DND-41 (cell line): ENCODE measurements around the gene REP15.

ENCODE experiments used
- ATAC-seq: fragments of 200-7000 bp; cut with Tn5 transposase; 3 replicates; pipeline ENCODE4 v1.9.1; 2021; ENCODE audit warnings: low read depth; ENCODE audit not compliant: insufficient read depth
- DNase-seq: peaks from one replicate; pipeline ENCODE4 v3.0.0-alpha.2; 2020
- H2AFZ ChIP-seq: 2 replicates; pipeline ENCODE4 v1.6.0; 2012; ENCODE audit warnings: low read depth, low read length
- H3K27ac ChIP-seq: 2 replicates; pipeline ENCODE4 v1.5.1; 2012; ENCODE audit warnings: low read length, inconsistent platforms
- H3K27me3 ChIP-seq: fragments of 200-600 bp; sonication (generic); 2 replicates; pipeline ENCODE4 v1.6.0; 2012; ENCODE audit warnings: low read length, mild to moderate bottlenecking, inconsistent platforms; ENCODE audit not compliant: insufficient read depth, poor library complexity
- H3K36me3 ChIP-seq: 2 replicates; pipeline ENCODE4 v1.5.1; 2012; ENCODE audit warnings: low read length, inconsistent platforms; ENCODE audit not compliant: insufficient read depth
- H3K4me1 ChIP-seq: 2 replicates; pipeline ENCODE4 v1.5.1; 2012; ENCODE audit warnings: mild to moderate bottlenecking, low read length; ENCODE audit not compliant: insufficient read depth
- H3K4me2 ChIP-seq: 2 replicates; pipeline ENCODE4 v1.6.0; 2012; ENCODE audit warnings: mild to moderate bottlenecking, moderate library complexity, low read length, inconsistent platforms; ENCODE audit not compliant: insufficient read depth
- H3K4me3 ChIP-seq, 2 experiments: fragments of 200-600 bp in 1 of 2; shearing (Covaris generic) in 1 of 2; 2 replicates each; pipeline ENCODE4 v1.5.1; 2012 to 2016; ENCODE audit warnings: inconsistent platforms in 2 of 2, low read length in 2 of 2, mild to moderate bottlenecking in 2 of 2, low read depth in 1 of 2, moderate library complexity in 1 of 2
- H3K79me2 ChIP-seq: 2 replicates; pipeline ENCODE4 v1.6.0; 2012; ENCODE audit warnings: low read length, inconsistent platforms; ENCODE audit not compliant: insufficient read depth
- H3K9ac ChIP-seq: 2 replicates; pipeline ENCODE4 v1.6.0; 2012; ENCODE audit warnings: low read depth, mild to moderate bottlenecking, inconsistent platforms, low read length, moderate library complexity
- H3K9me3 ChIP-seq: 2 replicates; pipeline ENCODE4 v1.5.1; 2012; ENCODE audit warnings: low read length, moderate library complexity, mild to moderate bottlenecking, inconsistent platforms; ENCODE audit not compliant: insufficient read depth, severe bottlenecking
- H4K20me1 ChIP-seq: 2 replicates; pipeline ENCODE4 v1.6.0; 2012; ENCODE audit warnings: low read length; ENCODE audit not compliant: insufficient read depth
- EZH2 ChIP-seq: IDR thresholded peaks from 3 replicates; pipeline ENCODE4 v1.6.1; 2012; ENCODE audit warnings: borderline replicate concordance, low read depth, mild to moderate bottlenecking, moderate library complexity, low read length, inconsistent platforms; ENCODE audit not compliant: severe bottlenecking
- TF ChIP-seq, protein P1 (sequence below): IDR thresholded peaks from 2 replicates; pipeline ENCODE4 v1.5.1; 2012; ENCODE audit warnings: borderline replicate concordance, low read length, moderate library complexity, mild to moderate bottlenecking; ENCODE audit not compliant: poor library complexity, severe bottlenecking; ENCODE audit errors: extremely low read depth

REP15 gene, protein sequence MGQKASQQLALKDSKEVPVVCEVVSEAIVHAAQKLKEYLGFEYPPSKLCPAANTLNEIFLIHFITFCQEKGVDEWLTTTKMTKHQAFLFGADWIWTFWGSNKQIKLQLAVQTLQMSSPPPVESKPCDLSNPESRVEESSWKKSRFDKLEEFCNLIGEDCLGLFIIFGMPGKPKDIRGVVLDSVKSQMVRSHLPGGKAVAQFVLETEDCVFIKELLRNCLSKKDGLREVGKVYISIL

DNA sequence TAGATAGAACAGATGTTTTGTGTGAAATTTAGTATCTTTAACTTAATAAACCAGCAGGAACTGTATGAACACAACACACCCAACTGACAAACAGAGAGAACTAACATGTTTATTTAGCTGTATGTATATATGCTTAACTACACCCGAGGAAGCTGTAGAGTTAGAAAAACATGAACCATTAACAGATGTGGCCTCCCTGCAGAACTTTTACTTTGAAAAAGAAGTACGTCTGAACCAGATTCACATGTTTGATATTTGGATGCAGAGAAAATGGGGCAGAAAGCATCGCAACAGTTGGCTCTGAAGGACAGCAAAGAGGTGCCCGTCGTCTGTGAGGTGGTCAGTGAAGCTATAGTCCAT lies at the start of gene REP15:
Gene REP15 (plus strand): TSS at position 155 of the 360 bp plus-strand sequence. CDS start 116 bp downstream, at position 271.
- DNase-seq = no peak
- H3K79me2 ChIP-seq = no peaks in the 10 kb centered on the region
- H3K36me3 ChIP-seq = no peaks in the 10 kb centered on the region
- no peak within 1 kb of the TSS for H3K4me3 ChIP-seq
- no peaks in the 10 kb centered on the region for H3K4me1 ChIP-seq
- no peaks in the 10 kb centered on the region for H3K27me3 ChIP-seq
- H3K27ac ChIP-seq = no peak within 1 kb of the TSS
- no peak for TF ChIP-seq EZH2
- TF ChIP-seq, protein P1, sequence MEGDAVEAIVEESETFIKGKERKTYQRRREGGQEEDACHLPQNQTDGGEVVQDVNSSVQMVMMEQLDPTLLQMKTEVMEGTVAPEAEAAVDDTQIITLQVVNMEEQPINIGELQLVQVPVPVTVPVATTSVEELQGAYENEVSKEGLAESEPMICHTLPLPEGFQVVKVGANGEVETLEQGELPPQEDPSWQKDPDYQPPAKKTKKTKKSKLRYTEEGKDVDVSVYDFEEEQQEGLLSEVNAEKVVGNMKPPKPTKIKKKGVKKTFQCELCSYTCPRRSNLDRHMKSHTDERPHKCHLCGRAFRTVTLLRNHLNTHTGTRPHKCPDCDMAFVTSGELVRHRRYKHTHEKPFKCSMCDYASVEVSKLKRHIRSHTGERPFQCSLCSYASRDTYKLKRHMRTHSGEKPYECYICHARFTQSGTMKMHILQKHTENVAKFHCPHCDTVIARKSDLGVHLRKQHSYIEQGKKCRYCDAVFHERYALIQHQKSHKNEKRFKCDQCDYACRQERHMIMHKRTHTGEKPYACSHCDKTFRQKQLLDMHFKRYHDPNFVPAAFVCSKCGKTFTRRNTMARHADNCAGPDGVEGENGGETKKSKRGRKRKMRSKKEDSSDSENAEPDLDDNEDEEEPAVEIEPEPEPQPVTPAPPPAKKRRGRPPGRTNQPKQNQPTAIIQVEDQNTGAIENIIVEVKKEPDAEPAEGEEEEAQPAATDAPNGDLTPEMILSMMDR = no peak
- H2AFZ ChIP-seq = no peak within 1 kb of the TSS
- no peak within 1 kb of the TSS for H3K4me2 ChIP-seq
- H3K9me3 ChIP-seq = no peaks in the 10 kb centered on the region
- no peak for ATAC-seq
- no peaks in the 10 kb centered on the region for H4K20me1 ChIP-seq
- no peak within 1 kb of the TSS for H3K9ac ChIP-seq

DNA sequence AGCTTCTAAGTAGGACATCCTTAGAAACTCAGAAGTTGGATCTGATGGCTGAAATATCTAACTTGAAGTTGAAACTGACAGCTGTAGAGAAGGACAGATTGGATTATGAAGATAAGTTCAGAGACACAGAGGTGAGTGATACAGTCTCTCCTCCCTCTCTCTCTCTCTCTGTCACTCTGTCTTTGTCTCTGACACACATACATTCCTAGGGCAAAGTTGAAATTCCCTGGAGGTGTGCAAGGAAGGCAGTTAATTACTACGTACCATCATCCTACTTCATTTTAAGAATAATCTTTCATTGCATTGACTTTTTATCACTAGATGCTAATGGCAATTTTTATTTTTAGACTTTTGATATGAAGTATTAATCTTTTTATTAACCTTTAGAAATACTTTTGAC lies 46.2 kb upstream of the REP15 start:
- Histone ChIP-seq H3K4me3 (no peak overlapping the region), H2AFZ (no peak overlapping the region), H3K27ac (no peak overlapping the region), H3K79me2 (no peaks in the 10 kb centered on the region), H3K9me3 (no peaks in the 10 kb centered on the region), H3K36me3 (no peaks in the 10 kb centered on the region), H3K4me1 (no peaks in the 10 kb centered on the region), H3K9ac (no peak overlapping the region), H3K4me2 (no peak overlapping the region), H4K20me1 (no peaks in the 10 kb centered on the region), H3K27me3 (no peaks in the 10 kb centered on the region)
- TF ChIP-seq, protein P1 = no peak
- ATAC-seq (no peak), DNase-seq (no peak)

DNA sequence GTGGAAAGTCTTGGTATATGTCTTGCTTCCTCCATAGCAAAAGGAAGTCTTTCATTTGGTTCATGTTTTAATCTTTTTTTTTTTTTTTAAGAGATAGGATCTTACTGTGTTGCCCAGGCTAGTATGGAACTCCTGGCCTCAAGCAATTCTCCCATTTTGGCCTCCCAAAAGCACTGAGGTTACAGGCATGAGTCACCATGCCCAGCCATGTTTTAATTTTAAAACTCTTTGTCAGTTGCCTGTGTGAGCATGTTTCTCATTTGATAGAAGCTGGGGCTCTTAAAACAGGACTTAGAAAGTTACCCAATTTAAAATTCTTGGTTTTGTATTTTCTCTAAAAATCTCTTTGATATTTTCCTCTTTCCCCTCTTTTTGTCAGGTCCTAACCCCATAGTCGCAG lies 45.0 kb upstream of the REP15 start:
- no peak for DNase-seq
- Histone ChIP-seq H3K27me3 (no peaks in the 10 kb centered on the region), H3K4me2 (no peak overlapping the region), H2AFZ (no peak overlapping the region), H3K9me3 (no peaks in the 10 kb centered on the region), H3K36me3 (no peaks in the 10 kb centered on the region), H3K4me1 (no peaks in the 10 kb centered on the region), H3K9ac (no peak overlapping the region), H3K79me2 (no peaks in the 10 kb centered on the region), H3K27ac (no peak overlapping the region), H4K20me1 (no peaks in the 10 kb centered on the region), H3K4me3 (no peak overlapping the region)
- no peak for ATAC-seq
- no peak for TF ChIP-seq EZH2
- TF ChIP-seq, protein P1 = no peak
